GM19467 (cell line): ENCODE measurements around the gene DHX8.

ENCODE experiments used
- ATAC-seq: cut with Tn5 transposase; IDR thresholded peaks from one replicate; pipeline ENCODE4 v1.9.1; 2021; ENCODE audit warnings: mild to moderate bottlenecking, moderate library complexity; ENCODE audit not compliant: unreplicated experiment

The DHX8 gene

GRCh38 chr17:43572368-43572980, 88.7 kb downstream of the DHX8 start:
- ATAC-seq: no peak

GRCh38 chr17:43573579-43574321, 90.0 kb downstream of the DHX8 start:
- ATAC-seq: no peak

DNA sequence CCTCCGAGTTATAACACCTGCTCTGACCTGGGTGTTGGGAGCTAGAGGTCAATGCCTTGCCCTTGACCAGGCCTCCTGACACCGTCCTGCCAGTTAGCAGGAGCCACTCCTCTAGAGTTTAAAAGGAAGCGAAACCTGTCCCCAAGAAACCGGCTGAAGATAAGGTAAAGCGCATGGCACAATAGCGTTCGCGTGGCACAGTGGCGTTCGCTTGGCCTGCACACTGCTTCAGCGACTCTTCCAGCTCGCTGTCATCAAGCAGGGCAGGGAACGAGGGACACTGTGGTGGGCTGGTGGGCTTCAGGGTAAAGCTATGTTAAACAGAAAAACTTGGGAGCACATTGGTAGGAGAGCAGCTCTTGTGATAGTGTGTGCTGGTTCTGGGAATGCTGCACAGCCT, 90.6 kb downstream of the DHX8 start:
- no peak for ATAC-seq

DNA sequence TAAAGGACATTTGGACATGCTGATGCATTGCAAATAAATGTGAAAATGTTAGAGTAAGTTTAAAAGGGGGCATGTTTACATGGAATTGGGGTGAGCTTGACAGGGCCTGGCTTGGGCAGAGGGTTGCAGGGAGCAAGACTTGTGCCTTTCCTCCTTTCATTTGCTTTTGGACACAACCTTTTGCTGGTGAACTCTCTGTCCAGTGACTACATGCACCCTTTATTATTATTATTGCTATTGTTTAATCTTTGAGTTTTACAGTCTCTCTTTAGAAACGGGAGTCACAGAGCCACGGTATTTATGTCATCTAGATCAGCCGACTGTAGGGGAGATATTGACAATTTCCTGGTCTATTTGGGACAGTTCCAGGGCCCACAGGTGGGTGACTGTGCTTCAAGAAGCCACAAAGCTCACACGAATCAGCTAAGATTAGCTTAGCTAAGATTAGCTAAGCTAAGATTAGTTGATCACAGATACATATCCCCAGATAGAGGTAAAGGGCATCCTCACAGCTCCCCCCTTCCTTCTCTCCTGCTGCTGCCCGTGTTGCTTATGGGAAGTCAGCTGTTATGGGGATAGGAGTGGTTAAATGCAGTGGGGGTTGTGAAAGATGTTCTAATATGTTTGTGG, 91.2 kb downstream of the DHX8 start:
- no peak for ATAC-seq
